ENCODE data around the gene ZNF830.
"Not testable (repeated sequence)": the region's sequence is repeated elsewhere in the genome, so short reads cannot be mapped to it uniquely, and the experiment has no call there.

Gene ZNF830, protein sequence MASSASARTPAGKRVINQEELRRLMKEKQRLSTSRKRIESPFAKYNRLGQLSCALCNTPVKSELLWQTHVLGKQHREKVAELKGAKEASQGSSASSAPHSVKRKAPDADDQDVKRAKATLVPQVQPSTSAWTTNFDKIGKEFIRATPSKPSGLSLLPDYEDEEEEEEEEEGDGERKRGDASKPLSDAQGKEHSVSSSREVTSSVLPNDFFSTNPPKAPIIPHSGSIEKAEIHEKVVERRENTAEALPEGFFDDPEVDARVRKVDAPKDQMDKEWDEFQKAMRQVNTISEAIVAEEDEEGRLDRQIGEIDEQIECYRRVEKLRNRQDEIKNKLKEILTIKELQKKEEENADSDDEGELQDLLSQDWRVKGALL

DNA sequence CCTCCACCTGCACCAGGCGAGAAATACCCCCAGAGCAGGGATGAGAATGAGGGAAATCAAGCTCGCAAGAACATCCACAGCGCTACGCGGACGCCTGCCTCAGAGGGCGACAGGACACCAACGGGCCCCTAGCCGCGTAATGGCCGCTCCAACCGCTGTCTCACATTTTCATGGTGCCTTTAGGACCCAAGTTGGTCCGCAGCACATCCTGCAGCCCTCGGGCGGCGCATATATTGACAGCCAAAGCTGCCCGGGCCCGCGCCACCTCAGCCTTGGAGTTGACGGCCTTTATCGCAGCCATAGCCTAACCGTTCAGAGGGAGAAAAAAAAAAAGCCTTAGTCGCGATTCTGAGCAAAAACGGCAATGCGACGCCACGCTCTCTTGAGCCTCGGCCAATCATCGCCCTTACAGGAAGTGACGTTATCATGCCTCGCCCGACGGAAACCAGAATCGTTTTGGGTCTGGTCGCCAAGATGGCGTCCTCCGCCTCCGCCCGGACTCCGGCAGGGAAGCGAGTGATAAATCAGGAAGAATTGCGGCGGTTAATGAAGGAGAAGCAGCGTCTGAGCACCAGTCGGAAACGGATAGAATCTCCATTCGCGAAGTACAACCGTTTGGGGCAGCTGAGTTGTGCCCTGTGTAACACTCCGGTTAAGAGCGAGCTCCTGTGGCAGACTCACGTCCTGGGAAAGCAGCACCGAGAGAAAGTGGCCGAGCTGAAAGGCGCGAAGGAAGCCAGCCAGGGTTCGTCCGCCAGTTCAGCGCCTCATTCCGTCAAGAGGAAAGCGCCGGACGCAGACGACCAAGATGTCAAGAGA lies at the start of gene ZNF830, which contains the start of gene CCT6B:
Gene ZNF830 (plus strand): TSS at position 448 of the 819 bp plus-strand sequence. CDS start 27 bp downstream, at position 475.
Gene CCT6B (minus strand): TSS at position 368 of the 819 bp plus-strand sequence. CDS start 67 bp downstream, at position 301.
- Histone ChIP-seq H3K36me3 (ENCODE audit: insufficient read depth, low read length) (peaks cover 19% of the 10 kb centered on the region), H3K9ac (ENCODE audit: low read length) (peak within 1 kb of the TSS; percentile 88), H3K27me3 (ENCODE audit: control insufficient read depth in 1 of 2, insufficient read depth in 2 of 2, low read length in 2 of 2) (no peaks in the 10 kb centered on the region), H3K4me1 (ENCODE audit: insufficient read depth, low read length) (peaks cover 20% of the 10 kb centered on the region), H3K4me3 (ENCODE audit: low read depth in 1 of 2, low read length in 2 of 2) (peak within 1 kb of the TSS; percentile 84 to 100), H3K27ac (ENCODE audit: low read depth, low read length) (peak within 1 kb of the TSS; percentile 99), H3K9me3 (ENCODE audit: low read length) (no peaks in the 10 kb centered on the region)

DNA sequence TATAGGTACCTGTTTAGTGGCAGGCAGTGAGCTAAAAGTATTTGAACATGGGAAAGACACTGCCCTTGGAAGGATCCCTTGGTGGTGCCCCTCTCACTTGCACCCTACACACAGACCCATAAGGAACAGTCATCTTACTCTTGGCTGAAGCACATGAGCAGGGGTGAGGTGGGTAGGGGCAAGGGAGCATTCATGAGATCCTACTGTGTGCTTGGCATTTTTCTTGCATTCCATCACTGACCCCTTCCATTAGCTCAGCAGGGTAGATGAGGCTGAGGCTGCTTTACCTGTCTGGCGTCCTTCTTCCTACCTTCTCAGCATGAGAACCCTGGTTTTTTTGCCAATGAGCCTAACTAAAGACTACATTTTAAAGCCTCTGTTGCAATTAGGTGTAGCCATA lies 48.3 kb upstream of the ZNF830 start:
- Histone ChIP-seq H3K4me3 (ENCODE audit: low read depth in 1 of 2, low read length in 2 of 2) (no peak overlapping the region), H3K36me3 (ENCODE audit: insufficient read depth, low read length) (no peaks in the 10 kb centered on the region), H3K4me1 (ENCODE audit: insufficient read depth, low read length) (no peaks in the 10 kb centered on the region), H3K27me3 (ENCODE audit: control insufficient read depth in 1 of 2, insufficient read depth in 2 of 2, low read length in 2 of 2) (no peaks in the 10 kb centered on the region), H3K9ac (ENCODE audit: low read length) (no peak overlapping the region), H3K27ac (ENCODE audit: low read depth, low read length) (no peak overlapping the region), H3K9me3 (ENCODE audit: low read length) (no peaks in the 10 kb centered on the region)

DNA sequence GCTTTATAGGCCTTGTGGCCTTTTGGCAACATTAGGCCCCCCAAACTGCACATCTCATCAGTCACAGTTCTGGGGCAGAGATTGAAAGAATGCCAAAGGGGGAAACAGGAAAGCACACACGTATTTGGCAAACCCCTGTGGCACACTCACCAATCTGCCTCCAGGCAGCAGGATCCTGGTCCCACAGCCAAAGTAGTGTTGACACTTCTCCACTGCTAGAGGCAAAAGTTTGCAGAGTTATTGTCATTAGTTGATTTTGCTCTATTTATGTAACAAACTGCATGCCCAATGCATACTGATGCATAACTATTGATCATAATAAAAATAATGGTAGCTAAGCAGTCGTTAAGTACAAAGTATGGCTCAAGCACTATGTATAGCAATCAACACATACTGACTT lies 45.2 kb upstream of the ZNF830 start:
- H3K27me3 ChIP-seq (ENCODE audit: control insufficient read depth in 1 of 2, insufficient read depth in 2 of 2, low read length in 2 of 2), result no peaks in the 10 kb centered on the region

DNA sequence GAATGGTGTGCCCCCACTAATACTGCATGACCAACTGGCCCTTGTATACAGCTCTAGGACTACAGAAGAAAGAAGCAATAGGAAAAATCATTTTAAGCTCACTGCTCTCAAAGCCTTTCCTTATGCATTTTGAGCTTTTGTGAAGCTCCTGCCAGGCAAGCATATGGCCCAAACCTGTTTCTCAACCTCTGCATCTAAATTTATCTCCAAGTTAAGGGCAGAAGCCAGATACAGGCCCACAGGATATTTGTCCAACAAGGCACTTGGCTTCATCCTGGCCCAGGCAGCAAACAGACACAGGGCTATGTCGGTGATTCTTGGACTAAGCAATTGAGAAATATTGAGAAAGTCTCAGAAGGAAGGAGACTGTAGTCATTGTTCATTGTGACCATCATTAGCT lies 44.0 kb upstream of the ZNF830 start:
- no peak overlapping the region for H3K27ac ChIP-seq (ENCODE audit: low read depth, low read length)
- no peaks in the 10 kb centered on the region for H3K27me3 ChIP-seq (ENCODE audit: control insufficient read depth in 1 of 2, insufficient read depth in 2 of 2, low read length in 2 of 2)
- H3K9me3 ChIP-seq (ENCODE audit: low read length), result no peaks in the 10 kb centered on the region
- no peak overlapping the region for H3K9ac ChIP-seq (ENCODE audit: low read length)
- no peak overlapping the region for H3K4me3 ChIP-seq (ENCODE audit: low read depth in 1 of 2, low read length in 2 of 2)
- no peaks in the 10 kb centered on the region for H3K4me1 ChIP-seq (ENCODE audit: insufficient read depth, low read length)
- no peaks in the 10 kb centered on the region for H3K36me3 ChIP-seq (ENCODE audit: insufficient read depth, low read length)

More for the DNA sequence above, 45.2 kb upstream of the ZNF830 start:
- Histone ChIP-seq H3K4me3 (ENCODE audit: low read depth in 1 of 2, low read length in 2 of 2) (no peak overlapping the region), H3K27ac (ENCODE audit: low read depth, low read length) (no peak overlapping the region), H3K9ac (ENCODE audit: low read length) (no peak overlapping the region), H3K9me3 (ENCODE audit: low read length) (no peaks in the 10 kb centered on the region), H3K36me3 (ENCODE audit: insufficient read depth, low read length) (no peaks in the 10 kb centered on the region), H3K4me1 (ENCODE audit: insufficient read depth, low read length) (no peaks in the 10 kb centered on the region)

DNA sequence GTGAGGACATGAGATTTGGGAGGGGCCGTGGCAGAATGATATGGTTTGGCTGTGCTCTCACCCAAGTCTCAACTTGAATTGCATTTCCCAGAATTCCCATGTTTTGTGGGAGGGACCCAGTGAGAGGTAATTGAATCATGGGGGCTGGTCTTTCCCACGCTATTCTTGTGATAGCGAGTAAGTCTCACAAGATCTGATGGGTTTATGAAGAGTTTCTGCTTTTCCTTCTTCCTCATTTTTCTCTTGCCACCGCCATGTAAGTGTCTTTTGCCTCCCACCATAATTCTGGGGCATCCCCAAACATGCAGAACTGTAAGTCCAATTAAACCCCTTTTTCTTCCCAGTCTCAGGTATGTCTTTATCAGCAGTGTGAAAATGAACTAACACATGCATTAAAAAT lies 40.7 kb upstream of the ZNF830 start:
- Histone ChIP-seq H3K9me3 (ENCODE audit: low read length) (no peaks in the 10 kb centered on the region), H3K27ac (ENCODE audit: low read depth, low read length) (no peak overlapping the region), H3K36me3 (ENCODE audit: insufficient read depth, low read length) (no peaks in the 10 kb centered on the region), H3K4me3 (ENCODE audit: low read depth in 1 of 2, low read length in 2 of 2) (no peak overlapping the region), H3K4me1 (ENCODE audit: insufficient read depth, low read length) (no peaks in the 10 kb centered on the region), H3K27me3 (ENCODE audit: control insufficient read depth in 1 of 2, insufficient read depth in 2 of 2, low read length in 2 of 2) (no peaks in the 10 kb centered on the region), H3K9ac (ENCODE audit: low read length) (no peak overlapping the region)

DNA sequence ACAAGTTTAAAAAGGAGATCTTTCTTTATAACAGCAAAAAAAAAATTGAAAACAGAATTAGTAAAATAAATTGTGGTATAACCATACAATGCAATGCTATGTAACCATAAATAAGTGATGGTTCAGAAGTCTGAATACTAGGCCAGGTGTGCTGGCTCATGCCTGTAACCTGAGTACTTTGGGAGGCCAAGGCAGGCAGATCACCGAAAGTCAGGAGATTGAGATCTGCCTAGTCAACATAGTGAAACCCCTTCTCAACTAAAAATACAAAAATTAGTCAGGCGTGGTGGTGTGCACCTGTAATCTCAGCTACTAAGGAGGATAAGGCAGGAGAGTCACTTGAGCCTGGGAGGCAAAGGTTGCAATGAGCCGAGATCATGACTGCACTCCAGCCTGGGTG lies 34.7 kb upstream of the ZNF830 start:
- no peaks in the 10 kb centered on the region for H3K4me1 ChIP-seq (ENCODE audit: insufficient read depth, low read length)
- H3K9me3 ChIP-seq (ENCODE audit: low read length), result no peaks in the 10 kb centered on the region
- H3K36me3 ChIP-seq (ENCODE audit: insufficient read depth, low read length), result no peaks in the 10 kb centered on the region
- no peak overlapping the region for H3K27ac ChIP-seq (ENCODE audit: low read depth, low read length)
- H3K9ac ChIP-seq (ENCODE audit: low read length), result no peak overlapping the region
- no peaks in the 10 kb centered on the region for H3K27me3 ChIP-seq (ENCODE audit: control insufficient read depth in 1 of 2, insufficient read depth in 2 of 2, low read length in 2 of 2)
- no peak overlapping the region for H3K4me3 ChIP-seq (ENCODE audit: low read depth in 1 of 2, low read length in 2 of 2)

DNA sequence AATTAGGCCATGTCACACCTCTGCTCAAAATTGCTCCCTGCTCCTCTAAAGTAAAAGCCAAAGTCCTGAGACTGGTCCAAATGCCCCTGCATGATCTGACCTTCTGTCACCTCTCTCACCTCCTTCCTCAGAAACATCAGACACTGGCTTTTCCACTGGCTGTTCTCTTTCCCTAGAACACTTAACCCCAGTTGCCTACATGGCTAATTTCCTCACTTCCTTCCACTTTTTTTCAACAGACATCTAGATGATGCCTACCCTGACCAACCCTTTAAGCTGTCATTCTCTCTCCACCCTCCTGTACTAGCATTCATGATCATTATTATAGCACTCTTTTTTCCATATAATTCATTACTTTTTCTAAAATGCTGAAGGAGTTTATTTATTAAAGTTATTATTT lies 31.1 kb upstream of the ZNF830 start:
- H3K27ac ChIP-seq (ENCODE audit: low read depth, low read length), result no peak overlapping the region
- H3K27me3 ChIP-seq (ENCODE audit: control insufficient read depth in 1 of 2, insufficient read depth in 2 of 2, low read length in 2 of 2), result no peaks in the 10 kb centered on the region
- H3K4me1 ChIP-seq (ENCODE audit: insufficient read depth, low read length), result no peaks in the 10 kb centered on the region
- no peaks in the 10 kb centered on the region for H3K36me3 ChIP-seq (ENCODE audit: insufficient read depth, low read length)
- H3K4me3 ChIP-seq (ENCODE audit: low read depth in 1 of 2, low read length in 2 of 2), result no peak overlapping the region
- no peaks in the 10 kb centered on the region for H3K9me3 ChIP-seq (ENCODE audit: low read length)
- H3K9ac ChIP-seq (ENCODE audit: low read length), result no peak overlapping the region

DNA sequence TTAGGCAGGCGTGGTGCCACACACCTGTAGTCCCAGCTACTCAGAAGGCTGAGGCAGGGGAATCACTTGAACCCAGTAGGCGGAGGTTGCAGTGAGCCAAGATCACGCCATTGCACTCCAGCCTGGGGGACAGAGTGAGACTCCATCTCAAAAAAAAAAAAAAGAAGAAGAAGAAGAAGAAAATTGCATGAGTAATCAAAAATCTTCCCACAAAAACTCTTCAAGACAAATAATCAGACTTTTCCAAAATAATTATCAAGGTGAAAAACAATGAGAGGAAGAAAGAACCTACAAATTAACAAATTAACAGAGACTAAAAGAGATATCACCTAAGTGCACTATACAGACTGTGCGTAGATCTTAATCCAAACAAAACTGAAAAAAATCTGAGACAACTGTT lies 10.6 kb upstream of the ZNF830 start:
- H3K27ac ChIP-seq (ENCODE audit: low read depth, low read length); H3K4me1 ChIP-seq (ENCODE audit: insufficient read depth, low read length); H3K4me3 ChIP-seq (ENCODE audit: low read depth in 1 of 2, low read length in 2 of 2); H3K9me3 ChIP-seq (ENCODE audit: low read length); H3K27me3 ChIP-seq (ENCODE audit: control insufficient read depth in 1 of 2, insufficient read depth in 2 of 2, low read length in 2 of 2); H3K36me3 ChIP-seq (ENCODE audit: insufficient read depth, low read length); H3K9ac ChIP-seq (ENCODE audit: low read length): not testable (repeated sequence)

DNA sequence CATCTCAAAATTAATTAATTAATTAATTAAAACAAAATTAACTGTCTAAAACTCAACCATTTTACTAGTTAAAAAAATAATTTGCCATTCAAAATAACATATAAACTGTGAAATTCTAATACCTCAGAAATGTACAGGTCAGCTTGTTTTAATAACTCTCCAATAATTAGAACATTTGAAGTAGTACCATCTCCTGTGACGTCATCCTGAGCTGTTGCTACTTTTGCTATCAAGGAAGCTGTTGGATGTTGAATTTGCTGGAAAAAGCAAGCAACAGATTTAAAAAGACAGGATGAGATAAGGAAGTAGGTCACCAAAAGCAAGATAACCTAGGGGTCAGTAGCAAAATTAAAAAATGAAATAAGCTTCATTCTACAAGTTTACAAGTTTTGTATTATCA lies 2.9 kb upstream of the ZNF830 start:
- Histone ChIP-seq H3K27ac (ENCODE audit: low read depth, low read length) (no peak overlapping the region), H3K27me3 (ENCODE audit: control insufficient read depth in 1 of 2, insufficient read depth in 2 of 2, low read length in 2 of 2) (no peaks in the 10 kb centered on the region), H3K9ac (ENCODE audit: low read length) (no peak overlapping the region), H3K4me3 (ENCODE audit: low read depth in 1 of 2, low read length in 2 of 2) (no peak overlapping the region), H3K9me3 (ENCODE audit: low read length) (no peaks in the 10 kb centered on the region), H3K4me1 (ENCODE audit: insufficient read depth, low read length) (peaks cover 15% of the 10 kb centered on the region), H3K36me3 (ENCODE audit: insufficient read depth, low read length) (no peaks in the 10 kb centered on the region)

DNA sequence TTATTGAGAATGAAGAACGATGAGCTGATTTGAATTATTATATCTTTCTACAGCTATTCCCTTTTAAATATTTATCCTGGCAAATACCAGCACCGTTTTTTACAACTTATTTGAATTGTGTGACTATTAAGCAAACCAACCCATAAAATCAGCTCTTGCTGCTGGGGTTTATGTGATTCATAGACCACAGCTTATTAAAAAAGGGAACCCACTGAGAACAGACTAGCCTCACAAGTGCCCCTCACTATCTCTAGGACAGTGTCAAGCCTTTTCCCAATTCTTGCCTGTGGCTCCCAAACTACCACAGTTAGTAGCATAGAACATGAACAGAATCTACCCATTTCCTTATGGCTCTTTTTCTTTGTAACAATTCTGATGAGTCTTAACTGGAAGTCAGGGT lies 12.8 kb downstream of the ZNF830 start:
- Histone ChIP-seq H3K4me3 (ENCODE audit: low read depth in 1 of 2, low read length in 2 of 2) (no peak overlapping the region), H3K36me3 (ENCODE audit: insufficient read depth, low read length) (peaks cover under 1% of the 10 kb centered on the region), H3K27ac (ENCODE audit: low read depth, low read length) (no peak overlapping the region), H3K27me3 (ENCODE audit: control insufficient read depth in 1 of 2, insufficient read depth in 2 of 2, low read length in 2 of 2) (no peaks in the 10 kb centered on the region), H3K9ac (ENCODE audit: low read length) (no peak overlapping the region), H3K9me3 (ENCODE audit: low read length) (no peaks in the 10 kb centered on the region), H3K4me1 (ENCODE audit: insufficient read depth, low read length) (peaks cover 4% of the 10 kb centered on the region)

DNA sequence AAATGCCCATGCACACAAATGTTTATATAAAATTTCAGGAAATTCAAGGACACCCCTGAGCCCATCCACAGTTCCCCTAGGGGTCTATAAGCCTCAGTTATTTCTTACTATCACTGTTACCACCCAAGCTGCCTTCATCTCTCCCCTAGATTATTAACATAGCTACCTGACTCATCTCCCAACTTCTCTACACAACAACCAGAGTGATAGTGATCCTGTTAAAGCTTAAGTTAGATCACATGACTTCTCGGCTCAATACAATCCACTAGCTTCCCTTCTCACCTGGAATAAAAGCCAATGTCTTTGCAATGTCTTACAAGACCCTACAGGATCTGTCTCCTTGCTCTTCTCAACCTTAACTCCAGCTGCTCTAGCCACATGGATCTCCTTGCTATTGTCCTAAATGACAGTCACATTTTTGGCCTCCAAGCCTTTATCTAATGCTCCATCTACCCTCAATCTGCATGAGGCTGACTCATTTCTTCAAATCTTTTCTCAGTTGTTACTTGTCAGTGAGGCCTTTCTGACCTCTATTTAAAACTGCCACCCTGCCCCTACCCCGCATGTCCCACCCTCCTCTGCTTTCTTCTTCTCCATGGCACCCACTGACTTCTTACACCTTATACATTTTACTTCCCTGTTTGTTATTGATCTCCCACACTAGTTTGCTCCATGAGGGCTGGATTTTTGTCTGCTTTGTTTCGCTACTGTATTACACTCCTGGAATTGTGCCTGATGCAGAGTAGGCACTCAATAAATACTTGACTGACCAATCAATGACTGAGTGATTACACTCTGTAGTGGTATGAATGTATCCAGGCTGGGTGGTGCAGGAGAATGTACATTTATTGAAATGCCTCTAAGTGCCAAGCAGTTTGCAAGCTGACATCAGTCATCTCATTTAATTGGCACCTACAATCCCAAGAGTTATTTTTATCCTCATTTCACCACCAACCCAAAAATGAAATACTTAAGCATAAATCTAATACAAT lies 13.8 kb downstream of the ZNF830 start:
- H3K4me1 ChIP-seq (ENCODE audit: insufficient read depth, low read length), result peaks cover 9% of the 10 kb centered on the region
- H3K4me3 ChIP-seq (ENCODE audit: low read depth in 1 of 2, low read length in 2 of 2), result no peak overlapping the region
- no peaks in the 10 kb centered on the region for H3K27me3 ChIP-seq (ENCODE audit: control insufficient read depth in 1 of 2, insufficient read depth in 2 of 2, low read length in 2 of 2)
- H3K36me3 ChIP-seq (ENCODE audit: insufficient read depth, low read length), result no peaks in the 10 kb centered on the region
- H3K9me3 ChIP-seq (ENCODE audit: low read length), result no peaks in the 10 kb centered on the region
- no peak overlapping the region for H3K9ac ChIP-seq (ENCODE audit: low read length)
- no peak overlapping the region for H3K27ac ChIP-seq (ENCODE audit: low read depth, low read length)
